HepG2 (cell line): Measurements from ENCODE around the gene CCL22. TPM values are rescaled to one million over a fixed set of nuclear protein-coding genes. Genes with fewer than 3 reads are reported as not detected.

Source experiments
- BRF2 ChIP-seq: sonication (generic); formaldehyde crosslinking; IDR thresholded peaks from 2 replicates; pipeline ENCODE4 v1.8.1; 2022; ENCODE audit warnings: mild to moderate bottlenecking, missing genetic modification reagents
- DR1 ChIP-seq: sonication (generic); formaldehyde crosslinking; IDR thresholded peaks from 2 replicates; pipeline ENCODE4 v1.8.0; 2021; ENCODE audit warnings: mild to moderate bottlenecking, missing genetic modification reagents, inconsistent platforms
- JUN ChIP-seq: sonication (generic); formaldehyde crosslinking; IDR thresholded peaks from 2 replicates; pipeline ENCODE4 v1.4.0; 2020; ENCODE audit warnings: mild to moderate bottlenecking, missing genetic modification reagents
- NFE2L2 ChIP-seq: fragments of 150-350 bp; IDR thresholded peaks from 2 replicates; pipeline ENCODE4 v1.6.1; 2014; ENCODE audit warnings: low read length
- PAWR ChIP-seq: sonication (generic); formaldehyde crosslinking; IDR thresholded peaks from 2 replicates; pipeline ENCODE4 v1.4.0; 2020; ENCODE audit warnings: missing genetic modification reagents, mild to moderate bottlenecking, borderline replicate concordance
- REXO4 ChIP-seq: sonication (generic); formaldehyde crosslinking; IDR thresholded peaks from 2 replicates; pipeline ENCODE4 v1.8.0; 2022; ENCODE audit warnings: missing genetic modification reagents, mild to moderate bottlenecking, borderline replicate concordance
- RXRA ChIP-seq: sonication (generic); formaldehyde crosslinking; IDR thresholded peaks from 2 replicates; pipeline ENCODE4 v1.5.1; 2020; ENCODE audit warnings: missing genetic modification reagents
- SRSF4 ChIP-seq: fragments of 200-400 bp; formaldehyde crosslinking; IDR thresholded peaks from one replicate; pipeline ENCODE4 v1.6.1; 2018; ENCODE audit warnings: mild to moderate bottlenecking, low read depth, low read length, moderate library complexity; ENCODE audit not compliant: poor library complexity, severe bottlenecking
- TAF15 ChIP-seq: fragments of 200-400 bp; formaldehyde crosslinking; IDR thresholded peaks from one replicate; pipeline ENCODE4 v1.6.1; 2018; ENCODE audit warnings: mild to moderate bottlenecking, low read depth, low read length; ENCODE audit not compliant: poor library complexity, severe bottlenecking
- YEATS2 ChIP-seq: sonication (generic); formaldehyde crosslinking; IDR thresholded peaks from 2 replicates; pipeline ENCODE4 v1.4.0; 2020; ENCODE audit warnings: missing genetic modification reagents, borderline replicate concordance
- ZNF263 ChIP-seq: sonication (generic); formaldehyde crosslinking; IDR thresholded peaks from 2 replicates; pipeline ENCODE4 v1.4.0; 2020; ENCODE audit warnings: missing genetic modification reagents
- ZNF264 ChIP-seq: sonication (generic); formaldehyde crosslinking; IDR thresholded peaks from 2 replicates; pipeline ENCODE4 v1.4.0; 2020; ENCODE audit warnings: missing genetic modification reagents
- ZNF326 ChIP-seq: sonication (generic); formaldehyde crosslinking; IDR thresholded peaks from 2 replicates; pipeline ENCODE4 v1.4.0; 2020; ENCODE audit warnings: missing genetic modification reagents, borderline replicate concordance
- ZNF367 ChIP-seq: sonication (generic); formaldehyde crosslinking; IDR thresholded peaks from 2 replicates; pipeline ENCODE4 v1.4.0; 2020; ENCODE audit warnings: missing genetic modification reagents, borderline replicate concordance
- ZNF441 ChIP-seq: sonication (generic); formaldehyde crosslinking; IDR thresholded peaks from 2 replicates; pipeline ENCODE4 v1.7.0; 2021; ENCODE audit warnings: missing genetic modification reagents, borderline replicate concordance
- ZNF556 ChIP-seq: sonication (generic); formaldehyde crosslinking; IDR thresholded peaks from 2 replicates; pipeline ENCODE4 v1.4.0; 2020; ENCODE audit warnings: mild to moderate bottlenecking, missing genetic modification reagents, borderline replicate concordance
- ZNF660 ChIP-seq: sonication (generic); formaldehyde crosslinking; IDR thresholded peaks from 2 replicates; pipeline ENCODE4 v1.5.1; 2020; ENCODE audit warnings: mild to moderate bottlenecking, low read depth, missing genetic modification reagents, borderline replicate concordance
- ZNF709 ChIP-seq: sonication (generic); formaldehyde crosslinking; IDR thresholded peaks from 2 replicates; pipeline ENCODE4 v1.5.0; 2020; ENCODE audit warnings: mild to moderate bottlenecking, missing genetic modification reagents
- ZNF713 ChIP-seq: sonication (generic); formaldehyde crosslinking; IDR thresholded peaks from 2 replicates; pipeline ENCODE4 v1.4.0; 2020; ENCODE audit warnings: mild to moderate bottlenecking, missing genetic modification reagents
- polyA plus RNA-seq, 8 experiments: library from polyadenylated mRNA; depleted of rRNA in 3 of 8; stranded (reverse) in 7 of 8; unstranded in 1 of 8; fragments of >200 nt; fragmentation: Illumina TruSeq in 4 of 8; extraction: Trizol in 4 of 8; gene quantifications; 2 replicates each; pipeline versions ENCODE4 v1.2.1 to v1.2.3, GENCODE V29; 2011 to 2016; ENCODE audit warnings: low read depth in 4 of 8, missing spikeins in 1 of 8, mixed read lengths in 1 of 8; ENCODE audit not compliant: insufficient read depth in 1 of 8
- total RNA-seq, 5 experiments: library from RNA; depleted of rRNA; stranded (reverse); fragments of >200 nt; fragmentation: Illumina TruSeq; extraction: Trizol; gene quantifications; 2 replicates each; pipeline ENCODE4 v1.2.3, GENCODE V29; 2016; ENCODE audit warnings: low read depth in 1 of 5
- TF ChIP-seq, protein P1 (sequence below): sonication (generic); formaldehyde crosslinking; IDR thresholded peaks from 2 replicates; pipeline ENCODE4 v1.5.1; 2020; ENCODE audit warnings: mild to moderate bottlenecking, missing genetic modification reagents
- TF ChIP-seq, protein P2 (sequence below): sonication (generic); formaldehyde crosslinking; IDR thresholded peaks from 2 replicates; pipeline ENCODE4 v1.8.0; 2022; ENCODE audit warnings: missing genetic modification reagents, mild to moderate bottlenecking, borderline replicate concordance
- TF ChIP-seq, protein P3 (sequence below): sonication (generic); formaldehyde crosslinking; conservative IDR thresholded peaks from 2 replicates; pipeline ENCODE4 v1.4.0; 2020; ENCODE audit warnings: missing genetic modification reagents

CCL22 gene
- total and polyA plus RNA-seq, 2 of the 13 experiments (the other 11 are each of a cell fraction or from before 2014, with no cell fraction given), result not detected

GRCh38 chr16:57372372-57373116 lies 14.0 kb downstream of the CCL22 start, which contains the start of gene CX3CL1 (continued):
- TF ChIP-seq, protein P1, sequence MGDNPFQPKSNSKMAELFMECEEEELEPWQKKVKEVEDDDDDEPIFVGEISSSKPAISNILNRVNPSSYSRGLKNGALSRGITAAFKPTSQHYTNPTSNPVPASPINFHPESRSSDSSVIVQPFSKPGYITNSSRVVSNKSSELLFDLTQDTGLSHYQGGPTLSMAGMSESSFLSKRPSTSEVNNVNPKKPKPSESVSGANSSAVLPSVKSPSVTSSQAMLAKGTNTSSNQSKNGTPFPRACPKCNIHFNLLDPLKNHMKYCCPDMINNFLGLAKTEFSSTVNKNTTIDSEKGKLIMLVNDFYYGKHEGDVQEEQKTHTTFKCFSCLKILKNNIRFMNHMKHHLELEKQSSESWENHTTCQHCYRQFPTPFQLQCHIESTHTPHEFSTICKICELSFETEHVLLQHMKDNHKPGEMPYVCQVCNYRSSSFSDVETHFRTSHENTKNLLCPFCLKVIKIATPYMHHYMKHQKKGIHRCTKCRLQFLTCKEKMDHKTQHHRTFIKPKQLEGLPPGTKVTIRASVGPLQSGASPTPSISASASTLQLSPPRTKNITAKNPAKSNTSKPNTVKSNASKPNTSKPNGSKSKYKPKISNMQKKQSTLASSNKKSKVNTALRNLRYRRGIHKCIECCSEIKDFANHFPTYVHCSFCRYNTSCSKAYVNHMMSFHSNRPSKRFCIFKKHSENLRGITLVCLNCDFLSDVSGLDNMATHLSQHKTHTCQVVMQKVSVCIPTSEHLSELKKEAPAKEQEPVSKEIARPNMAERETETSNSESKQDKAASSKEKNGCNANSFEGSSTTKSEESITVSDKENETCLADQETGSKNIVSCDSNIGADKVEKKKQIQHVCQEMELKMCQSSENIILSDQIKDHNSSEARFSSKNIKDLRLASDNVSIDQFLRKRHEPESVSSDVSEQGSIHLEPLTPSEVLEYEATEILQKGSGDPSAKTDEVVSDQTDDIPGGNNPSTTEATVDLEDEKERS, result no peak; the same call in 1 of the 2 replicates
- TF ChIP-seq JUN, result peak; percentile 78
- TF ChIP-seq PAWR (CRISPR knock-in tag), result peak; percentile 29; the same call in 1 of the 2 replicates
- TF ChIP-seq ZNF367 (CRISPR knock-in tag), result no peak
- peak; percentile 63 for TF ChIP-seq SRSF4
- no peak for TF ChIP-seq NFE2L2
- TF ChIP-seq ZNF713 (CRISPR knock-in tag), result no peak
- TF ChIP-seq TAF15, result peak; percentile 84
- peak; percentile 3 for TF ChIP-seq RXRA (CRISPR knock-in tag)
- TF ChIP-seq YEATS2 (CRISPR knock-in tag), result 0 out of 2 replicates have a peak, but pooled peaks have one; percentile 33
- peak; percentile 23; the same call in 1 of the 2 replicates for TF ChIP-seq ZNF264 (CRISPR knock-in tag)
- TF ChIP-seq ZNF441 (CRISPR knock-in tag), result 0 out of 2 replicates have a peak, but pooled peaks have one; percentile 72
- TF ChIP-seq, protein P2, sequence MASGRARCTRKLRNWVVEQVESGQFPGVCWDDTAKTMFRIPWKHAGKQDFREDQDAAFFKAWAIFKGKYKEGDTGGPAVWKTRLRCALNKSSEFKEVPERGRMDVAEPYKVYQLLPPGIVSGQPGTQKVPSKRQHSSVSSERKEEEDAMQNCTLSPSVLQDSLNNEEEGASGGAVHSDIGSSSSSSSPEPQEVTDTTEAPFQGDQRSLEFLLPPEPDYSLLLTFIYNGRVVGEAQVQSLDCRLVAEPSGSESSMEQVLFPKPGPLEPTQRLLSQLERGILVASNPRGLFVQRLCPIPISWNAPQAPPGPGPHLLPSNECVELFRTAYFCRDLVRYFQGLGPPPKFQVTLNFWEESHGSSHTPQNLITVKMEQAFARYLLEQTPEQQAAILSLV (CRISPR knock-in tag), result peak; percentile 55; the same call in 1 of the 2 replicates
- no peak; the same call in 1 of the 2 replicates for TF ChIP-seq ZNF326 (CRISPR knock-in tag)
- peak; percentile 94 for TF ChIP-seq DR1
- TF ChIP-seq REXO4 (CRISPR knock-in tag), result no peak
- peak; percentile 94 for TF ChIP-seq ZNF556 (CRISPR knock-in tag)
- no peak; the same call in 1 of the 2 replicates for TF ChIP-seq BRF2 (CRISPR knock-in tag)
- TF ChIP-seq ZNF709 (CRISPR knock-in tag), result peak; percentile 90
- peak; percentile 27 for TF ChIP-seq ZNF263 (CRISPR knock-in tag)
- TF ChIP-seq ZNF660 (CRISPR knock-in tag), result no peak; the same call in 1 of the 2 replicates
- TF ChIP-seq, protein P3, sequence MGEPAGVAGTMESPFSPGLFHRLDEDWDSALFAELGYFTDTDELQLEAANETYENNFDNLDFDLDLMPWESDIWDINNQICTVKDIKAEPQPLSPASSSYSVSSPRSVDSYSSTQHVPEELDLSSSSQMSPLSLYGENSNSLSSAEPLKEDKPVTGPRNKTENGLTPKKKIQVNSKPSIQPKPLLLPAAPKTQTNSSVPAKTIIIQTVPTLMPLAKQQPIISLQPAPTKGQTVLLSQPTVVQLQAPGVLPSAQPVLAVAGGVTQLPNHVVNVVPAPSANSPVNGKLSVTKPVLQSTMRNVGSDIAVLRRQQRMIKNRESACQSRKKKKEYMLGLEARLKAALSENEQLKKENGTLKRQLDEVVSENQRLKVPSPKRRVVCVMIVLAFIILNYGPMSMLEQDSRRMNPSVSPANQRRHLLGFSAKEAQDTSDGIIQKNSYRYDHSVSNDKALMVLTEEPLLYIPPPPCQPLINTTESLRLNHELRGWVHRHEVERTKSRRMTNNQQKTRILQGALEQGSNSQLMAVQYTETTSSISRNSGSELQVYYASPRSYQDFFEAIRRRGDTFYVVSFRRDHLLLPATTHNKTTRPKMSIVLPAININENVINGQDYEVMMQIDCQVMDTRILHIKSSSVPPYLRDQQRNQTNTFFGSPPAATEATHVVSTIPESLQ (CRISPR knock-in tag), result no peak
